OCI-LY7 (cell line): Measurements from ENCODE around the gene DISC1. TPM values are rescaled to one million over a fixed set of nuclear protein-coding genes. Genes with fewer than 3 reads are reported as not detected.

ENCODE experiments used
- BruUV-seq: library from RNA; stranded (reverse); fragments of 400-500 nt; replicated peaks from 2 replicates; lab custom pipeline; 2021; lab: Mats Ljungman, UMichigan
- CTCF ChIA-PET: fragments of 300-600 bp; sonication (Branson Sonifier 250); formaldehyde crosslinking; loops from one replicate; lab custom pipeline; 2022; ENCODE audit warnings: antibody characterized with exemption; ENCODE audit not compliant: unreplicated experiment; lab: Charles Lee
- POLR2A ChIA-PET: fragments of 300-600 bp; sonication (Branson Sonifier 250); formaldehyde crosslinking; loops from one replicate; lab custom pipeline; 2022; ENCODE audit warnings: antibody characterized with exemption; lab: Charles Lee
- DNase-seq: peaks from one replicate; pipeline ENCODE4 v3.0.0-alpha.2; 2015; ENCODE audit warnings: low spot score
- H2AFZ ChIP-seq: fragments of 200-600 bp; sonication (generic), shearing (Covaris generic); 2 replicates; pipeline ENCODE4 v1.6.1; 2014; ENCODE audit warnings: mild to moderate bottlenecking, antibody characterized with exemption, low read length, moderate library complexity
- H3K27ac ChIP-seq: fragments of 200-600 bp; sonication (generic); 2 replicates; pipeline ENCODE4 v1.5.1; 2014; ENCODE audit warnings: mixed run types, low read depth, mild to moderate bottlenecking, moderate library complexity, low read length, inconsistent platforms; ENCODE audit not compliant: poor library complexity, severe bottlenecking
- H3K36me3 ChIP-seq: fragments of 200-600 bp; sonication (generic); 2 replicates; pipeline ENCODE4 v1.6.1; 2014; ENCODE audit warnings: mild to moderate bottlenecking, antibody characterized with exemption, low read length, moderate library complexity, mixed read lengths; ENCODE audit not compliant: insufficient read depth
- H3K4me1 ChIP-seq: fragments of 200-600 bp; sonication (generic); 2 replicates; pipeline ENCODE4 v1.5.1; 2014; ENCODE audit warnings: mild to moderate bottlenecking, low read length; ENCODE audit not compliant: insufficient read depth, poor library complexity, severe bottlenecking
- H3K4me2 ChIP-seq: fragments of 200-600 bp; sonication (generic); 2 replicates; pipeline ENCODE4 v1.6.1; 2014; ENCODE audit warnings: mild to moderate bottlenecking, low read length
- H3K4me3 ChIP-seq: fragments of 200-600 bp; sonication (generic); 2 replicates; pipeline ENCODE4 v1.5.1; 2014; ENCODE audit warnings: mild to moderate bottlenecking, low read depth, low read length; ENCODE audit not compliant: poor library complexity, severe bottlenecking
- H3K79me2 ChIP-seq: fragments of 200-600 bp; sonication (generic); 2 replicates; pipeline ENCODE4 v1.6.1; 2016; ENCODE audit warnings: low read depth, mild to moderate bottlenecking, low read length, moderate library complexity, mixed read lengths; ENCODE audit not compliant: insufficient read depth
- H3K9me2 ChIP-seq: fragments of 200-600 bp; sonication (generic); 2 replicates; pipeline ENCODE4 v1.6.1; 2016; ENCODE audit warnings: mild to moderate bottlenecking, low read length, mixed read lengths; ENCODE audit not compliant: insufficient read depth
- H3K9me3 ChIP-seq: fragments of 200-600 bp; sonication (generic); 2 replicates; pipeline ENCODE4 v1.6.1; 2014; ENCODE audit warnings: mild to moderate bottlenecking, mixed run types, low read length, mixed read lengths
- H4K20me1 ChIP-seq: fragments of 200-600 bp; sonication (generic); 2 replicates; pipeline ENCODE4 v1.6.1; 2014; ENCODE audit warnings: mild to moderate bottlenecking, antibody characterized with exemption, low read length, moderate library complexity, mixed read lengths; ENCODE audit not compliant: insufficient read depth
- CTCF ChIP-seq: fragments of 200-600 bp; sonication (generic); conservative IDR thresholded peaks from 2 replicates; pipeline ENCODE4 v1.5.1; 2014; ENCODE audit warnings: mild to moderate bottlenecking, antibody characterized with exemption, low read length, moderate library complexity, mixed read lengths
- EZH2phosphoT487 ChIP-seq: fragments of 200-600 bp; sonication (generic); IDR thresholded peaks from 2 replicates; pipeline ENCODE4 v1.6.1; 2018; ENCODE audit warnings: low read depth, borderline replicate concordance, mild to moderate bottlenecking, mixed run types, antibody characterized with exemption, low read length, moderate library complexity, mixed read lengths
- intact Hi-C: fragments of 100-400 bp; cut with micrococcal nuclease; formaldehyde crosslinking; loops from one replicate; pipeline ENCODE4 v1.10.0; 2022; ENCODE audit not compliant: unreplicated experiment
- total RNA-seq, 2 experiments: library from RNA; depleted of rRNA in 1 of 2; stranded (reverse); fragments of >200 nt in 1 of 2; shearing (Covaris generic) in 1 of 2; gene quantifications; 2 replicates each; pipeline ENCODE4 v1.2.3, GENCODE V29; 2014 to 2022

The DISC1 gene
- total RNA-seq, 2 experiments from 2014 or later = 0.91 TPM; not detected in 1

- Histone ChIP-seq H3K9me3 (no peaks in the 10 kb centered on the region), H2AFZ (no peak overlapping the region), H3K4me3 (no peak overlapping the region), H3K4me1 (no peaks in the 10 kb centered on the region), H3K9me2 (no peaks in the 10 kb centered on the region), H4K20me1 (no peaks in the 10 kb centered on the region), H3K79me2 (no peaks in the 10 kb centered on the region), H3K36me3 (no peaks in the 10 kb centered on the region), H3K4me2 (no peak overlapping the region), H3K27ac (no peak overlapping the region)
- TF ChIP-seq EZH2phosphoT487 (no peak), CTCF (no peak)
- DNase-seq = no peak
- BruUV-seq = no TSS peak
- CTCF ChIA-PET = no interaction called here
- intact Hi-C loops = no loop called here
- POLR2A ChIA-PET = no interaction called here
Observed at GRCh38 chr1:231786126-231786525, 159.5 kb downstream of the DISC1 start.

GRCh38 chr1:231792634-231793033, 166.0 kb downstream of the DISC1 start:
- ChIA-PET CTCF (no interaction called here), POLR2A (no interaction called here)
- Histone ChIP-seq H3K27ac (no peak overlapping the region), H3K4me1 (no peaks in the 10 kb centered on the region), H2AFZ (no peak overlapping the region), H4K20me1 (no peaks in the 10 kb centered on the region), H3K79me2 (no peaks in the 10 kb centered on the region), H3K9me2 (no peaks in the 10 kb centered on the region), H3K4me2 (no peak overlapping the region), H3K36me3 (no peaks in the 10 kb centered on the region), H3K4me3 (no peak overlapping the region), H3K9me3 (no peaks in the 10 kb centered on the region)
- no peak for DNase-seq
- BruUV-seq = no TSS peak
- TF ChIP-seq EZH2phosphoT487 (no peak), CTCF (no peak)
- intact Hi-C loops = no loop called here

- DNase-seq = no peak
- no TSS peak for BruUV-seq
- TF ChIP-seq CTCF (no peak), EZH2phosphoT487 (no peak)
- Histone ChIP-seq H3K4me2 (no peak overlapping the region), H3K9me3 (no peaks in the 10 kb centered on the region), H2AFZ (no peak overlapping the region), H3K9me2 (no peaks in the 10 kb centered on the region), H3K4me1 (no peaks in the 10 kb centered on the region), H3K79me2 (no peaks in the 10 kb centered on the region), H4K20me1 (no peaks in the 10 kb centered on the region), H3K36me3 (no peaks in the 10 kb centered on the region), H3K4me3 (no peak overlapping the region), H3K27ac (no peak overlapping the region)
- POLR2A ChIA-PET = interaction anchor here (0.6 to 0.7 kb wide), 2 partner anchors 128 to 1315 kb away, joined by 3 read pairs; no protein-coding TSS in a partner anchor
- CTCF ChIA-PET = no interaction called here
- intact Hi-C loops = no loop called here
Observed at GRCh38 chr1:231793893-231794292, 167.3 kb downstream of the DISC1 start.
